Smooth muscle cell (in vitro differentiated cells): ENCODE results near the gene JMJD7. TPM values are rescaled to one million over a fixed set of nuclear protein-coding genes. Genes with fewer than 3 reads are reported as not detected.

ENCODE experiments used
- DNase-seq: peaks from one replicate; lab custom pipeline; 2025; ENCODE audit not compliant: unreplicated experiment; lab: John Stamatoyannopoulos, UW
- H2AFZ ChIP-seq: fragments of 200-600 bp; sonication (generic); 2 replicates; pipeline ENCODE4 v1.6.0; 2016; ENCODE audit warnings: antibody characterized with exemption, low read depth, mild to moderate bottlenecking
- H3F3A ChIP-seq: fragments of 200-600 bp; sonication (generic); 2 replicates; pipeline ENCODE4 v1.6.0; 2017; ENCODE audit warnings: antibody characterized with exemption, low read depth
- H3K27ac ChIP-seq: fragments of 200-600 bp; sonication (generic); 2 replicates; pipeline ENCODE4 v1.5.1; 2016; ENCODE audit warnings: low read depth, mild to moderate bottlenecking
- H3K27me3 ChIP-seq: fragments of 200-600 bp; sonication (generic); 2 replicates; pipeline ENCODE4 v1.6.1; 2016; ENCODE audit warnings: low read depth, mild to moderate bottlenecking
- H3K36me3 ChIP-seq: fragments of 200-600 bp; sonication (generic); 2 replicates; pipeline ENCODE4 v1.5.1; 2016; ENCODE audit warnings: low read depth
- H3K4me1 ChIP-seq: fragments of 200-600 bp; sonication (generic); 2 replicates; pipeline ENCODE4 v1.5.1; 2016; ENCODE audit warnings: low read depth
- H3K4me2 ChIP-seq: fragments of 200-600 bp; sonication (generic); 2 replicates; pipeline ENCODE4 v1.6.0; 2016; ENCODE audit warnings: mild to moderate bottlenecking
- H3K4me3 ChIP-seq: fragments of 200-600 bp; sonication (generic); 2 replicates; pipeline ENCODE4 v1.5.1; 2016; ENCODE audit warnings: mild to moderate bottlenecking
- H3K79me2 ChIP-seq: fragments of 200-600 bp; sonication (generic); 2 replicates; pipeline ENCODE4 v1.6.0; 2016; ENCODE audit warnings: low read depth, mild to moderate bottlenecking
- H3K9ac ChIP-seq: fragments of 200-600 bp; sonication (generic); 2 replicates; pipeline ENCODE4 v1.6.0; 2016; ENCODE audit warnings: low read depth
- H3K9me3 ChIP-seq: fragments of 200-600 bp; sonication (generic); replicated peaks from 2 replicates; pipeline ENCODE4 v1.5.1; 2016; ENCODE audit warnings: low read depth
- H4K20me1 ChIP-seq: fragments of 200-600 bp; sonication (generic); 2 replicates; pipeline ENCODE4 v1.6.0; 2016; ENCODE audit warnings: low read depth
- WGBS: methylation state at CpG from one replicate; pipeline ENCODE4 v1.1.7; 2016; ENCODE audit warnings: low lambda C conversion rate; 5-methylcytosine and 5-hydroxymethylcytosine counted together
- polyA plus RNA-seq: library from polyadenylated mRNA; unstranded; fragments of >200 nt; fragmentation: Nextera tagmentation; extraction: Ambion mirVana; gene quantifications from 2 replicates; pipeline ENCODE4 v1.2.1, GENCODE V29; 2016
- total RNA-seq: library from RNA; depleted of rRNA; stranded (reverse); fragments of >200 nt; gene quantifications from 2 replicates; pipeline ENCODE4 v1.2.3, GENCODE V29; 2014
- TF ChIP-seq, protein P1 (sequence below): fragments of 200-600 bp; sonication (generic); IDR thresholded peaks from 2 replicates; pipeline ENCODE4 v1.5.1; 2017; ENCODE audit warnings: borderline replicate concordance, mild to moderate bottlenecking, antibody characterized with exemption; ENCODE audit not compliant: insufficient read depth, poor library complexity, severe bottlenecking

Gene JMJD7
- total and polyA plus RNA-seq, 2 experiments from 2014 or later, result 3.3 to 5.0 TPM

GRCh38 chr15:41870689-41871081 lies 42.8 kb downstream of the JMJD7 start:
- no peak overlapping the region for H2AFZ ChIP-seq
- WGBS, result 58% methylated on average over 9 of the region's 9 CpGs
- TF ChIP-seq, protein P1, sequence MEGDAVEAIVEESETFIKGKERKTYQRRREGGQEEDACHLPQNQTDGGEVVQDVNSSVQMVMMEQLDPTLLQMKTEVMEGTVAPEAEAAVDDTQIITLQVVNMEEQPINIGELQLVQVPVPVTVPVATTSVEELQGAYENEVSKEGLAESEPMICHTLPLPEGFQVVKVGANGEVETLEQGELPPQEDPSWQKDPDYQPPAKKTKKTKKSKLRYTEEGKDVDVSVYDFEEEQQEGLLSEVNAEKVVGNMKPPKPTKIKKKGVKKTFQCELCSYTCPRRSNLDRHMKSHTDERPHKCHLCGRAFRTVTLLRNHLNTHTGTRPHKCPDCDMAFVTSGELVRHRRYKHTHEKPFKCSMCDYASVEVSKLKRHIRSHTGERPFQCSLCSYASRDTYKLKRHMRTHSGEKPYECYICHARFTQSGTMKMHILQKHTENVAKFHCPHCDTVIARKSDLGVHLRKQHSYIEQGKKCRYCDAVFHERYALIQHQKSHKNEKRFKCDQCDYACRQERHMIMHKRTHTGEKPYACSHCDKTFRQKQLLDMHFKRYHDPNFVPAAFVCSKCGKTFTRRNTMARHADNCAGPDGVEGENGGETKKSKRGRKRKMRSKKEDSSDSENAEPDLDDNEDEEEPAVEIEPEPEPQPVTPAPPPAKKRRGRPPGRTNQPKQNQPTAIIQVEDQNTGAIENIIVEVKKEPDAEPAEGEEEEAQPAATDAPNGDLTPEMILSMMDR, result no peak
- no peaks in the 10 kb centered on the region for H3F3A ChIP-seq
- no peak overlapping the region for H3K4me2 ChIP-seq
- no peaks in the 10 kb centered on the region for H3K27me3 ChIP-seq
- H3K27ac ChIP-seq, result peak overlapping the region; percentile 62
- no peaks in the 10 kb centered on the region for H3K79me2 ChIP-seq
- H3K9ac ChIP-seq, result no peak overlapping the region
- no peak for DNase-seq
- no peaks in the 10 kb centered on the region for H4K20me1 ChIP-seq
- no peaks in the 10 kb centered on the region for H3K36me3 ChIP-seq
- no peaks in the 10 kb centered on the region for H3K9me3 ChIP-seq
- H3K4me3 ChIP-seq, result no peak overlapping the region
- H3K4me1 ChIP-seq, result peaks cover 8% of the 10 kb centered on the region

- Histone ChIP-seq H3K4me3 (no peak overlapping the region), H3K4me1 (peaks cover 3% of the 10 kb centered on the region), H3K9me3 (no peaks in the 10 kb centered on the region), H2AFZ (no peak overlapping the region), H3K36me3 (no peaks in the 10 kb centered on the region), H3K27me3 (no peaks in the 10 kb centered on the region), H3F3A (no peaks in the 10 kb centered on the region), H3K27ac (peak overlapping the region; percentile 42), H4K20me1 (no peaks in the 10 kb centered on the region), H3K9ac (no peak overlapping the region), H3K79me2 (no peaks in the 10 kb centered on the region), H3K4me2 (no peak overlapping the region)
- TF ChIP-seq, protein P1, result no peak
- WGBS, result 94% methylated on average over 19 of the region's 19 CpGs
- no peak for DNase-seq
Measured at GRCh38 chr15:41871175-41871905, 43.4 kb downstream of the JMJD7 start.

DNA sequence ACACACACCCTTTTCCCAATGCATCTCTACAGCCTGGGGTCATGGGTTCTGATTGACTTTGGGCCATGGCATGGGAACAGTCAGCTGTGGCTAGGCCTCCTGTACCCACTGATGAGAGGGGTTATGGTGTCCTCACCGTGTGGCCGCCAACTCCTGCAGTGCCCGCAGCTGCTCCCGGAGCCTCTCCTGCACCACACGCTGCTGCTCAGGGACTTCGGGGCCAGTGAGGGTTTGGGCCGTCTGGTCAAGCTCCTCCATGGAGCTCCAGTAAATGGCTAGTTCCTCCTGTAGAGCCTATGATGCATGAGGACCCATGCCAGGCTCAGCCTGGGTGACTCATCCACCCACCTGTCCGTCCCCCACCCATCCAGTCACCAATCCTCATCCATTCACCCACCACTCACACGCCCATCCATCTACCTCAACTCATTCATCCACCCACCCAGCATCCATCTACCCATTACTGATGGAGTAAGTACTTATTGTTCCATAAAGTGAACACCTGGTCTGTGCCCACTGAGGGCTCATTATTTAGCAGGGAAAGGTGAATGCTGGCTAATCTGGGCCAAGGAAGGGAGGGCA lies 44.4 kb downstream of the JMJD7 start:
- Histone ChIP-seq H2AFZ (no peak overlapping the region), H3K4me3 (no peak overlapping the region), H3K4me2 (no peak overlapping the region), H3K9ac (no peak overlapping the region), H3K4me1 (no peaks in the 10 kb centered on the region), H3K9me3 (no peaks in the 10 kb centered on the region), H3K27ac (no peak overlapping the region), H3K79me2 (no peaks in the 10 kb centered on the region), H3K27me3 (no peaks in the 10 kb centered on the region), H3K36me3 (no peaks in the 10 kb centered on the region), H4K20me1 (no peaks in the 10 kb centered on the region), H3F3A (no peaks in the 10 kb centered on the region)
- WGBS, result 91% methylated on average over 9 of the region's 9 CpGs
- TF ChIP-seq, protein P1, result no peak
- no peak for DNase-seq
